PC-3 (cell line): ENCODE data around the gene TGM2.

Experiments
- EZH2 ChIP-seq: fragments of 300-600 bp; sonication (generic); IDR thresholded peaks from one replicate; pipeline ENCODE4 v1.6.1; 2017; ENCODE audit warnings: antibody characterized with exemption, mild to moderate bottlenecking, low read length; ENCODE audit not compliant: unreplicated experiment
- TF ChIP-seq, protein P1 (sequence below): fragments of 300-600 bp; sonication (generic); conservative IDR thresholded peaks from 2 replicates; pipeline ENCODE4 v1.5.1; 2017; ENCODE audit warnings: antibody characterized with exemption, low read depth, mild to moderate bottlenecking, low read length

DNA sequence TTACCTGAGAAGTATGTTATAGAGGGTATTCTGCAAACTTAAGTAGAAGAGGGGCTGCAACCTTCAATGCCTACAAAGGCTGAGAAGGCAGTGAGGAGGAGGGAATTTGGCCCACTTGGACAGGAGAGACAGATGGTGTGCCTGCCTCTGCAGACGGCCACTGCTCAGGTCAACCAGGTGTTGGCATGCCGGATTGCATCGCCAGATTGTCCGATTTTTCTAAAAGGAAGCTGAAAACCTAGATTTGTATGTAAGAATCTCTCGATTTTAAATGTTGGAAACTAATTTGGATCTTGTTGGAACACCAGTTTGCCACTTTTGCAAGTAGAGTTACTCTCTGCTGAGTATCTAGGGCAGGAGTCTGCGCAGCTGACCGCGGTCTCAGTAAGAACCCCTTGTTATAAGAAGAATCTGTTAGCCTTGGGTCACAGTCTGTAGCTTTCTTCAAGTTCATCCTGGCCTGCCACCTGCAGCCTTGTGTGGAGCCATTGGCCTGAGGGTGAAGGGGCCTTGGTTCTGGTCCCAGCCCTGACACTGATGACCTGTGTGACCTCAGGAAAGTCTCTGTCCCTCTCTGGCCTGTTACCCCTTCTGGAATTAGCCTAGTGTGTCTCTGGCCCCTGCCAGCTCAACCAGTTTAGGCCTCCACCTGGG lies 54.4 kb downstream of the TGM2 start:
- TF ChIP-seq, protein P1, sequence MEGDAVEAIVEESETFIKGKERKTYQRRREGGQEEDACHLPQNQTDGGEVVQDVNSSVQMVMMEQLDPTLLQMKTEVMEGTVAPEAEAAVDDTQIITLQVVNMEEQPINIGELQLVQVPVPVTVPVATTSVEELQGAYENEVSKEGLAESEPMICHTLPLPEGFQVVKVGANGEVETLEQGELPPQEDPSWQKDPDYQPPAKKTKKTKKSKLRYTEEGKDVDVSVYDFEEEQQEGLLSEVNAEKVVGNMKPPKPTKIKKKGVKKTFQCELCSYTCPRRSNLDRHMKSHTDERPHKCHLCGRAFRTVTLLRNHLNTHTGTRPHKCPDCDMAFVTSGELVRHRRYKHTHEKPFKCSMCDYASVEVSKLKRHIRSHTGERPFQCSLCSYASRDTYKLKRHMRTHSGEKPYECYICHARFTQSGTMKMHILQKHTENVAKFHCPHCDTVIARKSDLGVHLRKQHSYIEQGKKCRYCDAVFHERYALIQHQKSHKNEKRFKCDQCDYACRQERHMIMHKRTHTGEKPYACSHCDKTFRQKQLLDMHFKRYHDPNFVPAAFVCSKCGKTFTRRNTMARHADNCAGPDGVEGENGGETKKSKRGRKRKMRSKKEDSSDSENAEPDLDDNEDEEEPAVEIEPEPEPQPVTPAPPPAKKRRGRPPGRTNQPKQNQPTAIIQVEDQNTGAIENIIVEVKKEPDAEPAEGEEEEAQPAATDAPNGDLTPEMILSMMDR, result no peak
- TF ChIP-seq EZH2, result no peak
